NCI-H524 treated with DMSO at 0.1 percent for 48 hours (cell line): ENCODE measurements around the gene SIK2.
"Not testable (repeated sequence)": the region's sequence is repeated elsewhere in the genome, so short reads cannot be mapped to it uniquely, and the experiment has no call there.

ENCODE experiments used
- DNase-seq: peaks from one replicate; lab custom pipeline; 2025; lab: John Stamatoyannopoulos, UW

Gene SIK2

GRCh38 chr11:111698852-111699559 is 96.8 kb downstream of the SIK2 start:
- no peak for DNase-seq

GRCh38 chr11:111699579-111700156 is 97.4 kb downstream of the SIK2 start:
- no peak for DNase-seq

- DNase-seq, result no peak
Observed at GRCh38 chr11:111700162-111700561, 97.9 kb downstream of the SIK2 start.

GRCh38 chr11:111702623-111703022 is 100.4 kb downstream of the SIK2 start:
- no peak for DNase-seq

GRCh38 chr11:111703576-111703975 is 101.3 kb downstream of the SIK2 start:
- no peak for DNase-seq

- DNase-seq, result no peak
Observed at GRCh38 chr11:111707039-111707690, 104.9 kb downstream of the SIK2 start.

- no peak for DNase-seq
Observed at GRCh38 chr11:111707691-111708067, 105.4 kb downstream of the SIK2 start.

- no peak for DNase-seq
Observed at GRCh38 chr11:111714522-111714921, 112.3 kb downstream of the SIK2 start.

GRCh38 chr11:111715142-111715816 is 113.0 kb downstream of the SIK2 start:
- no peak for DNase-seq

- not testable (repeated sequence) for DNase-seq
Observed at GRCh38 chr11:111717660-111718059, 115.4 kb downstream of the SIK2 start.

GRCh38 chr11:111718436-111718835 is 116.2 kb downstream of the SIK2 start:
- DNase-seq, result no peak

GRCh38 chr11:111718859-111719258 is 116.6 kb downstream of the SIK2 start:
- no peak for DNase-seq

- no peak for DNase-seq
Observed at GRCh38 chr11:111719379-111719778, 117.1 kb downstream of the SIK2 start.

GRCh38 chr11:111720801-111721494 is 118.7 kb downstream of the SIK2 start:
- DNase-seq, result no peak

- DNase-seq, result no peak
Observed at GRCh38 chr11:111722501-111722900, 120.3 kb downstream of the SIK2 start.

GRCh38 chr11:111723595-111723994 is 121.3 kb downstream of the SIK2 start:
- no peak for DNase-seq

GRCh38 chr11:111724615-111725129 is 122.4 kb downstream of the SIK2 start:
- no peak for DNase-seq

- no peak for DNase-seq
Observed at GRCh38 chr11:111725621-111726020, 123.4 kb downstream of the SIK2 start.

- no peak for DNase-seq
Observed at GRCh38 chr11:111726301-111726713, 124.1 kb downstream of the SIK2 start.

GRCh38 chr11:111727431-111727830 is 125.2 kb downstream of the SIK2 start:
- no peak for DNase-seq

- no peak for DNase-seq
Observed at GRCh38 chr11:111729071-111729830, 127.0 kb downstream of the SIK2 start.
